T-helper 2 cell treated with Interferon-gamma antibody and Interleukin-4, amounts not matched to agents 5 μg/mL and 100 μg/mL, for 36 hours (primary cell): ENCODE measurements around the gene SPRR2F.
"Not testable (repeated sequence)": the region's sequence is repeated elsewhere in the genome, so short reads cannot be mapped to it uniquely, and the experiment has no call there.

Source experiments
- DNase-seq: peaks from one replicate; pipeline ENCODE4 v3.0.0; 2021; ENCODE audit warnings: low spot score
- H3K27ac Mint-ChIP-seq: one replicate; pipeline ENCODE4 v1.8.0; 2021; ENCODE audit warnings: mild to moderate bottlenecking, mixed read lengths
- H3K27me3 Mint-ChIP-seq: one replicate; pipeline ENCODE4 v1.8.0; 2021; ENCODE audit warnings: low read depth, mixed read lengths
- H3K36me3 Mint-ChIP-seq: one replicate; pipeline ENCODE4 v1.8.0; 2021; ENCODE audit warnings: low read depth, mixed read lengths
- H3K4me1 Mint-ChIP-seq: one replicate; pipeline ENCODE4 v1.8.0; 2021; ENCODE audit warnings: low read depth, mixed read lengths
- H3K4me3 Mint-ChIP-seq: one replicate; pipeline ENCODE4 v1.8.0; 2022; ENCODE audit warnings: mild to moderate bottlenecking, moderate library complexity, mixed read lengths
- H3K9me3 Mint-ChIP-seq: one replicate; pipeline ENCODE4 v1.8.0; 2021; ENCODE audit warnings: mixed read lengths

The SPRR2F gene, protein sequence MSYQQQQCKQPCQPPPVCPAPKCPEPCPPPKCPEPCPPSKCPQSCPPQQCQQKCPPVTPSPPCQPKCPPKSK

DNA sequence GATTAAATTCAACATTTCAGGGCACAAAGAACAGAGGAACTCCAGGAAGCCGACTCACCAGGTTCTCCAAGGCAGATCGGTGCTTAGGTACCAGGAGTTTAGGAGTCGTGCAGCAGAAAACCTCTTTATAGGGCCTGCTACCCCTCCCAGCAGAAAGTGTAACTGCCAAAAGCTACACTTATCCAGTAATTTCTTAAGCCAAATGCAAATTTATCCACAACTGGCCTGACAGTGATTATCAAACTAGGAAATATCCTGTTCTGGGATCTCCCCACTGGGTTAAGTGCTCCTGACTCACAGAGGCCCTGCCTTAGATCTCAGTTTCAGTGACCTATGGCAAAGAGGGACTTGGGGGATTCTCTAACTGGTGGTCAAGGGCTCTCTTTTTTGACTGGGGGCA lies at the start of gene SPRR2F:
TSS of gene SPRR2F (minus strand) at position 101 of the 400 bp plus-strand sequence. CDS start 783 bp downstream, outside the sequence.
- H3K9me3 Mint-ChIP-seq: no peaks in the 10 kb centered on the region
- no peaks in the 10 kb centered on the region for H3K36me3 Mint-ChIP-seq
- no peak within 1 kb of the TSS for H3K4me3 Mint-ChIP-seq
- H3K27ac Mint-ChIP-seq: no peak within 1 kb of the TSS
- no peak for DNase-seq
- no peaks in the 10 kb centered on the region for H3K4me1 Mint-ChIP-seq
- peaks cover 3% of the 10 kb centered on the region for H3K27me3 Mint-ChIP-seq

DNA sequence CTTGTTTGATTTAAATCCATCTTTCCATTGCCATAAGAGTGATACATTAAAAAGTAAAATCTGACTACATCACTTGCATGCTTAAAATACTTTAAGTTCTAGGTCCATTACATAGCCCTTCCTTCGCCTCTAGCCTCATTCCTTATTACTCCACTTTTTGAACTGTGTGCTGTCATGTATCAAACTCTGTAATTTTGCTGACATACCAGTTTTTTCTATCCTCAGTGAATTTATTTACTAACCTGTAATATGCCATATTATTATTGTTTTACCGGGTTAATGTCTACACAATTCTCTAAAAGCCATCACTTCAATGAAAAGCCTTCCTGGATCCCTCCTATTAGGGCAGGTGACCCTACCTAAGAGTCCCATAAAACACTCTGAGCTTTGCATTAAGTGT lies 42.2 kb upstream of the SPRR2F start:
- no peak for DNase-seq
- no peak overlapping the region for H3K27ac Mint-ChIP-seq
- H3K9me3 Mint-ChIP-seq: no peaks in the 10 kb centered on the region
- no peak overlapping the region for H3K4me3 Mint-ChIP-seq
- no peaks in the 10 kb centered on the region for H3K36me3 Mint-ChIP-seq
- H3K4me1 Mint-ChIP-seq: no peaks in the 10 kb centered on the region
- no peaks in the 10 kb centered on the region for H3K27me3 Mint-ChIP-seq

DNA sequence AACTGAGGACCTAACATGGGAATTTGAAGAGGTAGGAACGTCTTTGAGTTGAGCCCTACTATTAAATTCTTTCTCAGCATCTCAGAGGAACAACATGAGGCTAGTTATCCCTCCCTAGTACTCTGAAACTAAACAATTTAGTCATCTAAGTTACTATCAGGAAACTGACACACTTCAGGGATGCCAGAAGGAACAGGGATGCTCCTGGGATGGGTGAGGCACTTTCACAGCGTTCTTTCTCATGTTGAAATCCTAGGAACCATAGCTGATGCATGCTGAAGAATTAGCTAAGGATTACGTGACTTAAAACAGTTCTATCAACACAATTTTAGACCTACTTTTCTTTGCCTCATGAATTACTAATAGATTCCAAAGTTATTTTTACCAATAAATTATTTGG lies 39.2 kb upstream of the SPRR2F start:
- no peak overlapping the region for H3K27ac Mint-ChIP-seq
- H3K9me3 Mint-ChIP-seq: no peaks in the 10 kb centered on the region
- H3K36me3 Mint-ChIP-seq: no peaks in the 10 kb centered on the region
- no peaks in the 10 kb centered on the region for H3K4me1 Mint-ChIP-seq
- H3K27me3 Mint-ChIP-seq: no peaks in the 10 kb centered on the region
- no peak overlapping the region for H3K4me3 Mint-ChIP-seq
- no peak for DNase-seq

DNA sequence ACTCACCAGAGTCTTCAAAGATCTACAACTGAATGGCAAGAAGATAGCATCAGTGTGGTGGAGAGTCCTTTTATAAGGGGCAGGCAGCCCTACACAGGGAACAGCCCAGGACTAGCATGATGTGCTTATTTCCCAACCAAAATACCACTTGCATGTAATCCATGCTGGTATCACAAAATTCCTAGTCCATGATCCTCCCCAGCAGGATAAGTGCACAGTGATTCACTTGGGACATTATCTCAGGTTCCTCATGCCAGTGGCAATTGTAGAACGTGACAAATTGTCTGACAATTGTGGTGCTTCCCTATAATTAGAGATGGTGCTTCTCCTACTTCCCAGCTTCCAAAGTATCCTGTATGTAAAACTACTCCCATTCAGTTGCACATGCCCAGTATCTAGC lies 37.5 kb upstream of the SPRR2F start, which contains the start of gene SPRR2G:
TSS of gene SPRR2G (minus strand) at position 45 of the 400 bp plus-strand sequence. CDS start 780 bp downstream, outside the sequence.
- Mint-ChIP-seq H3K27me3 (peaks cover 2% of the 10 kb centered on the region), H3K4me3 (no peak within 1 kb of the TSS), H3K27ac (no peak within 1 kb of the TSS), H3K4me1 (no peaks in the 10 kb centered on the region), H3K9me3 (no peaks in the 10 kb centered on the region), H3K36me3 (no peaks in the 10 kb centered on the region)
- DNase-seq: no peak

DNA sequence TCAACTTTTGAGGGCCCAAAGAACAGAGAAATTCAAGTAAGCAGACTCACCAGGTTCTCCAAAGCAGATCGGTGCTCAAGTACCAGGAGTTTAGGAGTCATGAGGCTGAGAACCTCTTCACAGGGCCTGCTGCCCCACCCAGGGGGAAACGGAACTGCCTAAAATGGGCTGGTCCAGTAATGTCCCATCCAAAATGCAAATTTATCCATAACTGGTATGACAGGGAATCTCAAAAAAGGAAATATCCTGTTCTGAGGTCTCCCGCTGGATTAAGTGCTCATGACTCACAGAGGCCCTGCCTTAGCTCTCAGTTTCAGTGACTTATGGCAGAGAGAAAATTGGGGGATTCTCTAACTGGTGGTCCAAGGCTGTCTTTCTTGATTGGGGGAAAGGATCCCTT lies 28.1 kb upstream of the SPRR2F start:
- Mint-ChIP-seq H3K36me3 (no peaks in the 10 kb centered on the region), H3K9me3 (no peaks in the 10 kb centered on the region), H3K27me3 (peaks cover 19% of the 10 kb centered on the region), H3K4me1 (no peaks in the 10 kb centered on the region), H3K4me3 (no peak overlapping the region), H3K27ac (no peak overlapping the region)
- DNase-seq: no peak

DNA sequence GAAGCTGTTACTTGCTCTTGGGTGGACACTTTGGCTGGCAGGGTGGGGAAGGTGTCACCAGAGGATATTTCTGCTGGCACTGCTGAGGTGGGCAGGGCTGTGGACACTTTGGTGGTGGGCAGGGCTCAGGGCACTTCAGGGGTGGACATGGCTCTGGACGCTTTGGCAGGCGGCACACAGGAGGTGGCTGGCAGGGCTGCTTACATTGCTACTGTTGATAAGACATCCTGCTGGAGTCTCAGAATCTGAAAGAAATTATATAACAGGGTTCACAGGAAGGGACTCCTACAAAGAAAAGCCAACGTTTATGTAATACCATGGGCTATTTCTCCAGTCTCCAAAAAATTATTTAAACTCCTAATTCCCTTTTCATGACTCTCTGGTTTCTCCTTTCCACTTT lies 27.2 kb upstream of the SPRR2F start:
- DNase-seq: no peak
- no peak overlapping the region for H3K27ac Mint-ChIP-seq
- H3K9me3 Mint-ChIP-seq: no peaks in the 10 kb centered on the region
- no peak overlapping the region for H3K4me3 Mint-ChIP-seq
- H3K36me3 Mint-ChIP-seq: no peaks in the 10 kb centered on the region
- H3K4me1 Mint-ChIP-seq: no peaks in the 10 kb centered on the region
- H3K27me3 Mint-ChIP-seq: peaks cover 17% of the 10 kb centered on the region

DNA sequence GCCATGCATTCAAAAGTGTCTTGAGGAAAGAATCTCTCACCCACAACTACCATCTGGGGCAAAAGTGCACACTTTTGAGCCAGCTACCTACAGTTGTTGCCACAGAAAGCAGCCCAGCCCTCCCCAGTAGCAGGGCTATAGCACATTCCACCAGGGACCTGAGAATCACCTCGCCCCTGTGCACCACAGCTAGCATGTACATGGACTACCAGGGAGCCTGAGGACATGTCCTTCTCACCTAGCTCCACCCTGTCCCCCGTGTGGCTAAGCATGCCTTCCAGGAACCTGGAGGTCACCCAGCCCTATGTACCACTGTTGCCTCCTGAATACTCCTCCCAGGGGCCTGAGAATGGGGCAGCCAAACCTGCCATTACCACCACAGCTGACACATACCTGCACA lies 20.4 kb upstream of the SPRR2F start:
- peaks cover 11% of the 10 kb centered on the region for H3K27me3 Mint-ChIP-seq
- no peak for DNase-seq
- no peak overlapping the region for H3K4me3 Mint-ChIP-seq
- H3K27ac Mint-ChIP-seq: no peak overlapping the region
- H3K36me3 Mint-ChIP-seq: no peaks in the 10 kb centered on the region
- H3K4me1 Mint-ChIP-seq: no peaks in the 10 kb centered on the region
- H3K9me3 Mint-ChIP-seq: no peaks in the 10 kb centered on the region

DNA sequence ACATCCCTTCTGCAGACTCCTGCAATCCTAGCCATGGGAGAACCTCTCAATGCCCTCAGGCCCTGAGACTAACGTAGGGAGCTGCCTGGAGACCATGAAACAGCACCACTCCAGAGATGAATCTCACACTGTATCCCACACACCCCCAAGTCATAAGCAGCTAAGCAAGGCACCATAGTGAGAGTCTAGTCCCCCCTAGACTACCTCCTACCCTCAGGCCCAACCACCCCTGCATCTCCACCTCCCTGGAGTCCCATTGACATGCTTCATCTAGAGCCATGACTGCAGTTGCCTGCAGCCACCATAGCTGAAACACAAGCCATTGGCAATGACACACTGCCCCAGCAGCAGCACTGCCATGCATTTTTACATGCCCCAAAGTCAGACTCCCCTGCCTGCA lies 20.0 kb upstream of the SPRR2F start:
- Mint-ChIP-seq H3K36me3 (no peaks in the 10 kb centered on the region), H3K4me3 (no peak overlapping the region), H3K27me3 (peaks cover 11% of the 10 kb centered on the region), H3K27ac (no peak overlapping the region), H3K9me3 (no peaks in the 10 kb centered on the region), H3K4me1 (no peaks in the 10 kb centered on the region)
- DNase-seq: no peak

DNA sequence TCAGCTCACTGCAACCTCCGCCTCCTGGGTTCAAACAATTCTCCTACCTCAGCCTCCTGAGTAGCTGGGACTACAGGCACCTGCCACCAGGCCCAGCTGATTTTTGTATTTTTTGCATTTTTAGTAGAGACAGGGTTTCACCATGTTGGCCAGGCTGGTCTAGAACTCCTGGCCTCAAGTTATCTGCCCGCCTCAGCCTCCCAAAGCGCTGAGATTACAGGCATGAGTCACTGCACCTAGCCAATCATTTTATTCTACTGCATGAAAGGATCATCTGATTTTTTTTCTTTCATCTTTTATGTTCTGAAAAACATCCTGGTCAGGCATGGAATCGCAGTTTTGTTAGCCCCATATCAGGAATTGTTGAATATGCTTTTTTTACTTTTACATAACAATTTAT lies 15.4 kb upstream of the SPRR2F start:
- DNase-seq, H3K27me3 Mint-ChIP-seq, H3K4me3 Mint-ChIP-seq, H3K27ac Mint-ChIP-seq, H3K9me3 Mint-ChIP-seq, H3K36me3 Mint-ChIP-seq, H3K4me1 Mint-ChIP-seq: not testable (repeated sequence)

DNA sequence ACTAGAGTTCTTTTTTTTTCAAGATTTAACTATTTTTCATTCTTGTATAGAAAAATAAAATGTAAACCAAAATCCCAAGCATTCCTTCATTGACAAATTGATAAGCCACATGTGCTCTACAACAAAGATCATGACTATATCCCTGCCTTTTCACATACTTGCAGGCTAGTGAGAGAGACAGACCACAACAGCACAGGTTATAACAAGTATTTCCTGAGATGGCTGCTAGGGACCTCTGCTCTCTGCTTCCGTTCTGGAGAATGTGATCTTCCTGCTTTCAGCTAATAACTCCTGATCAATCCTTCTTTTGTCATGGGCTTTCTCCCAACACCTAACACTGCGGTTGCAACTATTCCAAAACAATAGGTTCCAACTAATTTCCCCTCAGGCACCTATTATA lies 14.0 kb upstream of the SPRR2F start:
- H3K9me3 Mint-ChIP-seq: no peaks in the 10 kb centered on the region
- H3K27ac Mint-ChIP-seq: no peak overlapping the region
- no peaks in the 10 kb centered on the region for H3K36me3 Mint-ChIP-seq
- no peak overlapping the region for H3K4me3 Mint-ChIP-seq
- no peaks in the 10 kb centered on the region for H3K4me1 Mint-ChIP-seq
- no peak for DNase-seq
- H3K27me3 Mint-ChIP-seq: peaks cover 4% of the 10 kb centered on the region

DNA sequence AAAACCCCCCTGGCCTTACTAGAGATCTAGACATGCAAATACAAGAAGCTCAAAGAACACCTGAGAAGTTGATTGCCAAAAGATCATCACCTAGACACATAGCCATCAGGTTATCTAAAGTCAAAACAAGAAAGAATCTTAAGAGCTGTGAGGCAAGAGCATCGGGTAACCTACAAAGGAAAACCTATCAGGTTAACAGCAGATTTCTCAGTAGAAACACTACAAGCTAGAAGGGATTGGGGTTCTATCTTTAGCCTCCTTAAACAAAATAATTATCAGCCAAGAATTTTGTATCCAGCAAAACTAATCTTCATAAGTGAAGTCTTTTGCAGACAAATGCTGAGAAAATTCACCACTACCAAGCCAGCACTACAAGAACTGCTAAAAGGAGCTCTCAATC lies 12.2 kb upstream of the SPRR2F start:
- no peaks in the 10 kb centered on the region for H3K9me3 Mint-ChIP-seq
- no peaks in the 10 kb centered on the region for H3K4me1 Mint-ChIP-seq
- no peak for DNase-seq
- peaks cover 2% of the 10 kb centered on the region for H3K27me3 Mint-ChIP-seq
- no peaks in the 10 kb centered on the region for H3K36me3 Mint-ChIP-seq
- no peak overlapping the region for H3K27ac Mint-ChIP-seq
- no peak overlapping the region for H3K4me3 Mint-ChIP-seq

DNA sequence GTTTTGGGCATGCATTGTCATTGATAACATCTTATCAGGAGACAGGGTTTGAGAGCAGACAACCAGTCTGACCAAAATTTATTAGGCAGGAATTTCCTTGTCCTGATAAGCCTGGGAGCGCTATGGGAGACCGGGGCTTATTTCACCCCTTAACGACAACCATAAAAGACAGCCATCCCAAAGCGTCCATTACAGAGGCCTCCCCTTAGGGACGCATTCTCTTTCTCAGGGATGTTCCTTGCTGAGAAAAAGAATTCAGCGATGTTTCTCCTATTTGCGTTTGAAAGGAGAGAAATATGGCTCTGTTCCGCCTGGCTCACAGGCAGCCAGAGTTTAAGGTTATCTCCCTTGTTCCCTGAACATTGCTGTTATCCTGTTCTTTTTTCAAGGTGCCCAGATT lies 10.5 kb upstream of the SPRR2F start:
- not testable (repeated sequence) for H3K9me3 Mint-ChIP-seq, H3K4me1 Mint-ChIP-seq, DNase-seq

DNA sequence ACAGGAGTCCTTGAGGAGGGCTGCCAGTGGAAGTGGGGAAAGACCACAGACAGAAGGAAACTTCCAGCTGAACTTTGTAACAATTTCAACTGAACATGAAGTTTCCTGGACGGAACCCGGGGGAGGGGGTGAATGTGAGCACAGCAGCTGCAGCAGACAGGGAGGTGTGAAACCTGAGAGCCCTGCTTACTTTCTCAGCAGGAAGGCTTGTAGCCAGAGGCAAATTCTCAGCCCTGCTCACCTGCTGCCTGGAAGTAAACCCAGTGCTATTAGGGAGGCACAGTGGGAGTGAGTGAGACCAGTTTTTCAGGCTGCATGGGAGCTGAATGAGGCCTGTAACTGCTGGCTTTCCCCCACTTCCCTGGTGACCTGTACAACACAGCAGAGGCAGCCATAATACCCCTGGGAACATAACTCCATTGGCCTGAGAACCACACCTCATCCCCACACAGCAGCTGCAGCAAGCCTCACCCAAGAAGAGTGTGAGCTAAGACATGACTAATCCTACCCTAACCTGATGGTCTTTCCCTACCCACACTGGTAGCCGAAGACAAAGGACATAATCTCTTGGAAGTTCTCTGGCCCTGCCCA lies 9.6 kb upstream of the SPRR2F start:
- H3K9me3 Mint-ChIP-seq: no peaks in the 10 kb centered on the region
- H3K4me1 Mint-ChIP-seq: no peaks in the 10 kb centered on the region
- peaks cover 3% of the 10 kb centered on the region for H3K27me3 Mint-ChIP-seq
- no peak overlapping the region for H3K27ac Mint-ChIP-seq
- no peak for DNase-seq
- no peaks in the 10 kb centered on the region for H3K36me3 Mint-ChIP-seq
- H3K4me3 Mint-ChIP-seq: no peak overlapping the region

More for the DNA sequence above, 10.5 kb upstream of the SPRR2F start:
- H3K27me3 Mint-ChIP-seq, H3K27ac Mint-ChIP-seq, H3K4me3 Mint-ChIP-seq, H3K36me3 Mint-ChIP-seq: not testable (repeated sequence)

DNA sequence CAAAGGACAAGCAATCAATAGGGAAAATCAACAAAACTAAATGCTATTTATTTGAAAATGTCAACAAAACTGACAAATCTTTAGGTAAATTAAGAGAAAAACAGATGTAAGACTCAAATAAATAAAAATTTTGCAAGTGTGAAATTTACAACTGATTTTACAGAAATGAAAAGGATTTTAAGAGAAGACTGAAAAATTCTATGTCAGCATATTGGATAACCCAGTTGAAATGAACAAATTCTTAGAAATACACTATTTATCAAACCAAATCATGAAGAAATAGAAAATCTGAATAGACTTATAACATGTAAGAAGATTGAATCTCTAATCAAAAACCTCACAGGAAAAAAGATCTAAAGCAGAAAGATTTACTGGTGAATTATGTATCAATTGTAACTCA lies 7.6 kb upstream of the SPRR2F start:
- Mint-ChIP-seq H3K9me3 (no peaks in the 10 kb centered on the region), H3K4me1 (no peaks in the 10 kb centered on the region), H3K27me3 (peaks cover 3% of the 10 kb centered on the region), H3K4me3 (no peak overlapping the region), H3K36me3 (no peaks in the 10 kb centered on the region), H3K27ac (no peak overlapping the region)
- DNase-seq: no peak

DNA sequence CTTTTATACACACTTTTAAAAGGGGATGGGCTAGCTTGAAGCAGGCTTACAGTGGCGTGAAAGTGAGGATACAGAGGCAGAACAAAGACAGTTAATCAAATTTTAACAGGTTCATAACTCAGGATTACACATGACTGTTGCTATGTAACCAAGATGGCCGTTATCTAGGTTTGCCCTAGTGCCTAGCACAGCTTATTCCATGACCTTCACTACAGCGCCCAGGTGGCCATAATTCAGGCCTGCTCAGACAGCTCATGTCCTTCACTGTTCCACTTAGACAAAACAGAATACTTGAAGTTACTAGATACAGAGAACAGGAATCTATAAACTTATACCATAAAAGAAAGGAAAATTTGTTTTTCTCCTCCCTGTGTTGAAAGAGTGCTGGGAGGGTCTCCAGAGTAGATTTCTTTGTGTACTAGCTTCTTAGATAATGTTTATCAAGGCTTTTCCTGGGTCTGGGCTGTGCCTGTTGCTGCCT lies 6.2 kb upstream of the SPRR2F start:
- Mint-ChIP-seq H3K4me1 (no peaks in the 10 kb centered on the region), H3K36me3 (no peaks in the 10 kb centered on the region), H3K4me3 (no peak overlapping the region), H3K27ac (no peak overlapping the region), H3K9me3 (no peaks in the 10 kb centered on the region), H3K27me3 (peaks cover 6% of the 10 kb centered on the region)
- DNase-seq: no peak
